Spleen (tissue), 11 donors: ENCODE data around the gene SIGLEC11. TPM values are rescaled to one million over a fixed set of nuclear protein-coding genes. Genes with fewer than 3 reads are reported as not detected.

ENCODE experiments used
- DNase-seq: peaks from one replicate; pipeline ENCODE4 v3.0.0-alpha.2; 2020
- H3K27ac ChIP-seq, 8 donors: fragments of 200-600 bp; sonication (generic) in 7 of 8; 1 replicate in 4 of 8; 2 replicates in 4 of 8; pipeline versions ENCODE4 v1.5.0 to v1.8.0; 2016 to 2021; ENCODE audit warnings: inconsistent platforms in 4 of 8, mild to moderate bottlenecking in 4 of 8, moderate library complexity in 1 of 8
- H3K27me3 ChIP-seq, 7 donors: fragments of 200-600 bp; sonication (generic) in 6 of 7; replicated peaks in 1 of 7; 1 replicate in 4 of 7; 2 replicates in 3 of 7; pipeline versions ENCODE4 v1.5.0 to v1.8.0; 2016 to 2021; ENCODE audit warnings: inconsistent platforms in 3 of 7, mild to moderate bottlenecking in 1 of 7
- H3K36me3 ChIP-seq, 6 donors: fragments of 200-600 bp; sonication (generic) in 5 of 6; 1 replicate in 4 of 6; 2 replicates in 2 of 6; pipeline versions ENCODE4 v1.5.0 to v1.8.0; 2016 to 2021; ENCODE audit warnings: inconsistent platforms in 2 of 6
- H3K4me1 ChIP-seq, 6 donors: fragments of 200-600 bp; sonication (generic) in 5 of 6; 1 replicate in 3 of 6; 2 replicates in 3 of 6; pipeline versions ENCODE4 v1.5.0 to v1.8.0; 2016 to 2021; ENCODE audit warnings: inconsistent platforms in 3 of 6
- H3K4me3 ChIP-seq, 8 donors: fragments of 200-600 bp; sonication (generic) in 7 of 8; 1 replicate in 4 of 8; 2 replicates in 4 of 8; pipeline versions ENCODE4 v1.5.0 to v1.8.0; 2016 to 2021; ENCODE audit warnings: inconsistent platforms in 4 of 8, mild to moderate bottlenecking in 4 of 8, moderate library complexity in 2 of 8
- H3K9me3 ChIP-seq, 8 donors: fragments of 200-600 bp; sonication (generic) in 7 of 8; 1 replicate in 4 of 8; 2 replicates in 4 of 8; pipeline versions ENCODE4 v1.5.0 to v1.8.0; 2016 to 2021; ENCODE audit warnings: inconsistent platforms in 4 of 8
- POLR2A ChIP-seq, 3 donors: fragments of 450-650 bp; IDR thresholded peaks; one replicate each; pipeline ENCODE4 v1.5.1; 2017; ENCODE audit warnings: antibody characterized with exemption in 3 of 3, mild to moderate bottlenecking in 1 of 3
- POLR2AphosphoS5 ChIP-seq, 3 donors: sonication (generic); formaldehyde crosslinking; IDR thresholded peaks; one replicate each; pipeline ENCODE4 v1.5.1; 2017; ENCODE audit warnings: antibody characterized with exemption in 3 of 3
- WGBS, 5 donors: extraction: QIAGEN DNeasy Blood & Tissue Kit in 3 of 5; methylation state at CpG; one replicate each; pipeline versions ENCODE4 v1.1.5 to v1.1.7; 2013 to 2018; 5-methylcytosine and 5-hydroxymethylcytosine counted together
- intact Hi-C: fragments of 100-400 bp; cut with DNase I; formaldehyde crosslinking; loops from one replicate; pipeline ENCODE4 v1.15.0; 2023; ENCODE audit warnings: low total_unique reads
- polyA plus RNA-seq, 3 donors: library from polyadenylated mRNA; stranded (reverse); fragments of 200-250 nt; gene quantifications; one replicate each; pipeline ENCODE4 v1.2.1, GENCODE V29; 2013
- total RNA-seq, 7 donors: library from RNA; depleted of rRNA in 3 of 7; stranded (reverse); fragments of >200 nt in 3 of 7; fragmentation: NEBNext Ultra II Directional in 4 of 7; extraction: Animal tissue kit (Norgen Biotek cat#: 25700) in 4 of 7; gene quantifications; one replicate each; pipeline versions ENCODE4 v1.1.0 to v1.2.1, GENCODE V29; 2016 to 2021
- TF ChIP-seq, protein P1 (sequence below), 11 experiments: fragments of 200-600 bp in 7 of 11; fragments of 450-650 bp in 4 of 11; sonication (generic) in 4 of 11; IDR thresholded peaks in 8 of 11; conservative IDR thresholded peaks in 3 of 11; 1 replicate in 7 of 11; 2 replicates in 4 of 11; pipeline versions ENCODE4 v1.4.0 to v1.8.0; 2016 to 2021; ENCODE audit warnings: antibody characterized with exemption in 11 of 11, inconsistent platforms in 4 of 11, mild to moderate bottlenecking in 1 of 11
- donor health status: healthy with polysubstance abuse.
- donor health status: DM: no; HTN: no; CAD: no; lungs with moderate emphysema.
- donor health status: DM: no; HTN: no; CAD: no.
- donor health status: Bipolar disorder and iron deficiency.
- donor health status: healthy.
- donor health status: DM: no; HTN: no; CAD: no.
- donor health status: DM: yes; HTN: yes; CAD: no.

The SIGLEC11 gene
- total and polyA plus RNA-seq, 10 donors, result 2.2 to 97.5 (median 40.1) TPM

DNA sequence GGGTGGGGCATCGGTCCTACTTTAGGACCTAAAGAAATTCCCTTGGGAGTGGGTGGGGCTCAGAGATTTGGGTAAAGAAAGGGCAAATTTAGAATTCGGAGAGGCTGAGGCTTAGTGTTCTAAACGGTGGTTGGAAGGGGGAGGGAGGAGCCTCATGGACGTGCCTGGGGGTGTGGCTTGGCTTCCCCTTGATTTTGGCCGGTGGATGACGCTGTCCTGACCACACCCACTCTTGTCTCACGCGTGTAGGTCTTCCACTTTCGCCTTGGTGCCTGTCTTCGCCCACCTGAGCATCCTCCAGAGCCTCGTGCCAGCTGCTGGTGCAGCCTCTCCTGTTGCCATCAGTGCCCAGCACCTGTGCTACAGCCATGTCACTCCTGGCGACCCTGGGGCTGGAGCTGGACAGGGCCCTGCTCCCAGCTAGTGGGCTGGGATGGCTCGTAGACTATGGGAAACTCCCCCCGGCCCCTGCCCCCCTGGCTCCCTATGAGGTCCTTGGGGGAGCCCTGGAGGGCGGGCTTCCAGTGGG lies 30.4 kb downstream of the SIGLEC11 start:
- Histone ChIP-seq H3K4me1 (peaks cover 16 to 60% (median 40%) of the 10 kb centered on the region in 6 donors), H3K27me3 (no peaks in the 10 kb centered on the region), H3K9me3 (no peaks in the 10 kb centered on the region), H3K36me3 (peaks cover 0 to 44% (median 1%) of the 10 kb centered on the region in 6 donors), H3K4me3 (peak overlapping the region in 6 of 8 donors; percentile 93 to 100 (median 100)), H3K27ac (peak overlapping the region in 7 of 8 donors; percentile 88 to 97 (median 95))
- 57 to 77% (median 66%) methylated on average over 15 of the region's 15 CpGs for WGBS, 5 donors
- TF ChIP-seq, protein P1, sequence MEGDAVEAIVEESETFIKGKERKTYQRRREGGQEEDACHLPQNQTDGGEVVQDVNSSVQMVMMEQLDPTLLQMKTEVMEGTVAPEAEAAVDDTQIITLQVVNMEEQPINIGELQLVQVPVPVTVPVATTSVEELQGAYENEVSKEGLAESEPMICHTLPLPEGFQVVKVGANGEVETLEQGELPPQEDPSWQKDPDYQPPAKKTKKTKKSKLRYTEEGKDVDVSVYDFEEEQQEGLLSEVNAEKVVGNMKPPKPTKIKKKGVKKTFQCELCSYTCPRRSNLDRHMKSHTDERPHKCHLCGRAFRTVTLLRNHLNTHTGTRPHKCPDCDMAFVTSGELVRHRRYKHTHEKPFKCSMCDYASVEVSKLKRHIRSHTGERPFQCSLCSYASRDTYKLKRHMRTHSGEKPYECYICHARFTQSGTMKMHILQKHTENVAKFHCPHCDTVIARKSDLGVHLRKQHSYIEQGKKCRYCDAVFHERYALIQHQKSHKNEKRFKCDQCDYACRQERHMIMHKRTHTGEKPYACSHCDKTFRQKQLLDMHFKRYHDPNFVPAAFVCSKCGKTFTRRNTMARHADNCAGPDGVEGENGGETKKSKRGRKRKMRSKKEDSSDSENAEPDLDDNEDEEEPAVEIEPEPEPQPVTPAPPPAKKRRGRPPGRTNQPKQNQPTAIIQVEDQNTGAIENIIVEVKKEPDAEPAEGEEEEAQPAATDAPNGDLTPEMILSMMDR (IDR thresholded peaks at IDR 0.05 in 8 of 11, conservative IDR thresholded peaks at IDR 0.05 in 3 of 11), result no peak
- TF ChIP-seq POLR2AphosphoS5 (IDR thresholded peaks at IDR 0.05) (peak in 2 of 3 donors; percentile 27 to 28), POLR2A (IDR thresholded peaks at IDR 0.05) (no peak)
- intact Hi-C loops, result no loop called here
- peak; percentile 86 for DNase-seq

DNA sequence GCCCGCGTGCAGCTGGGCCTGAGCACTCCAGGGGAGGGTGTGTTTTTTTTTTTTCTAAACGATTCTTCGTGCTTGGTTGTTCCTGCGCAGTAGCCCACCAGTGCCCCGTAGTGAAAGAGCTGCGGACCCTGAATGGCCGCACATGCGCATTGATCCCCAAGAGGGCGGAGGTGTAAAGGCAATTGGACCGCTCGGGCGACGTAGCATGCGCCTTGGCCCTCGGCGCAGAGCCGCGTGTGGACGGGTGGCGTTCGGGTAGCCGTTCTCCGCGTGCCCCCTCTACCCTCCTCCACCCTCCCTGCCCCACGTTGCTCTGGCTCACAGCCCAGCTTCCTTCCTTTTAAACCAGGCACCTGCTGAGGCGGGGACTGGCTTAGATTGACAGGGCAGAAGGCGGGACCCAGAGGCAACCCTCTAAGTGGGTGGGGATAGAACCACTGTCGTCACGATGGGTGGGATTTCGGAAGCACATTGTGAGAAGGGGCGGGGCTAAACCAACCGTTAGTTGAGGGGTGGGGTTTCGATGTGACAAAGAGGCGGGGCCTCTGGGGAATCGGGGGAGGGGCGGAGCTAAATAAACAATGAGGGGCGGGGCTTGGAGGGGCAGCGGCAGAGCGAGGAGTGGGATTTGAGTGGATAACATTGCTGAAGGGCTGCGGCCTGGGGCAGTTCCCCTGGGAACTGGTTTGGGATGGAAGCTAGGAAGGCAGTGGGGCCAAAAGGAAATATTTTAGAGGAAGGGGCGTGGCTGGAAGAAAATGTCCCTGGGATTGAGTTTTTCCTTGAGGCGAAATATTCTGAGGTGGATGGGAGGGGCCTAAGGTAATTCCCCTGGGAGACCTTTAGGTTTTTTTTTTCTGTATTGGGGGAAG lies 31.1 kb downstream of the SIGLEC11 start:
- H3K27ac ChIP-seq, result peak overlapping the region; percentile 88 to 97 (median 94)
- H3K27me3 ChIP-seq, result no peaks in the 10 kb centered on the region
- WGBS, 5 donors, result 4 to 5% (median 5%) methylated on average over 41 to 43 of the region's 43 CpGs
- TF ChIP-seq POLR2AphosphoS5 (IDR thresholded peaks at IDR 0.05) (peak; percentile 98 to 99 (median 98)), POLR2A (IDR thresholded peaks at IDR 0.05) (peak; percentile 28 to 89 (median 88))
- TF ChIP-seq, protein P1 (IDR thresholded peaks at IDR 0.05 in 8 of 11, conservative IDR thresholded peaks at IDR 0.05 in 3 of 11), result peak in 6 of 11 experiments; percentile 18 to 44 (median 36)
- DNase-seq, result peak; percentile 96
- H3K36me3 ChIP-seq, result peaks cover 0 to 51% (median 7%) of the 10 kb centered on the region in 6 donors
- H3K4me1 ChIP-seq, result peaks cover 16 to 67% (median 45%) of the 10 kb centered on the region in 6 donors
- H3K9me3 ChIP-seq, result no peaks in the 10 kb centered on the region
- H3K4me3 ChIP-seq, result peak overlapping the region; percentile 92 to 100 (median 98)
- intact Hi-C loops, result no loop called here

DNA sequence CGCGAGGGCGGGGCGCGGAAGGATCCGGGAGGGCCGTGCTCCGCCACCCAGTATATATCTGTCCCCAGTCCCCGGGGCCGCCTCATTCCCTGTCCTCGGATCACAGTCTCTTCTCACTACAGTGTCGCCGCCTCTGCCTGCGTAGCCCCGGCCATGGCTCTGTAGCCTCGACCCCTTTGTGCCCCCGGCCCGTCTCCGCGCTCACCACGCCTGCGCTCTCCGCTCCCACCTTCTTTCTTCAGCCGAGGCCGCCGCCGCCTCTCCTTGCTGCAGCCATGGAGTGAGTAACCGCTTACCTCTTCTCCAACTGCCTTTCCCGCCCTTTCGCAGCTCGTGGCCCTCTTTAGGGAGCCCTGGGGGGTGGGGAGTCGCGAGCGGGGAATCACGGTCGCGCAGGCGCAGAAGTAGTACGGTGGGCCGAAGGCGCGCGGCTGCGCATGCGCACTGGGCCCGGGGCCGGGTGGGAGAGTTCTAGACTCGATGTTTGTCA lies 31.8 kb downstream of the SIGLEC11 start, which contains the start of the genes ATF5 and NUP62:
ATF5 (plus strand) TSS at position 85 of the 490 bp plus-strand sequence. CDS start 1,646 bp downstream, outside the sequence.
NUP62 (minus strand) TSS at position 384 of the 490 bp plus-strand sequence. CDS start 19,697 bp downstream, outside the sequence.
- Histone ChIP-seq H3K27ac (peak within 1 kb of the TSS; percentile 88 to 97 (median 94)), H3K9me3 (no peaks in the 10 kb centered on the region), H3K36me3 (peaks cover 0 to 58% (median 14%) of the 10 kb centered on the region in 6 donors), H3K27me3 (no peaks in the 10 kb centered on the region), H3K4me3 (peak within 1 kb of the TSS; percentile 92 to 100 (median 98)), H3K4me1 (peaks cover 16 to 74% (median 52%) of the 10 kb centered on the region in 6 donors)
- intact Hi-C loops, result no loop called here
- TF ChIP-seq POLR2A (IDR thresholded peaks at IDR 0.05) (no peak), POLR2AphosphoS5 (IDR thresholded peaks at IDR 0.05) (peak in 1 of 3 donors; percentile 83)
- peak; percentile 96 for DNase-seq
- 0 to 1% (median 1%) methylated on average over 38 to 48 of the region's 48 CpGs for WGBS, 5 donors

DNA sequence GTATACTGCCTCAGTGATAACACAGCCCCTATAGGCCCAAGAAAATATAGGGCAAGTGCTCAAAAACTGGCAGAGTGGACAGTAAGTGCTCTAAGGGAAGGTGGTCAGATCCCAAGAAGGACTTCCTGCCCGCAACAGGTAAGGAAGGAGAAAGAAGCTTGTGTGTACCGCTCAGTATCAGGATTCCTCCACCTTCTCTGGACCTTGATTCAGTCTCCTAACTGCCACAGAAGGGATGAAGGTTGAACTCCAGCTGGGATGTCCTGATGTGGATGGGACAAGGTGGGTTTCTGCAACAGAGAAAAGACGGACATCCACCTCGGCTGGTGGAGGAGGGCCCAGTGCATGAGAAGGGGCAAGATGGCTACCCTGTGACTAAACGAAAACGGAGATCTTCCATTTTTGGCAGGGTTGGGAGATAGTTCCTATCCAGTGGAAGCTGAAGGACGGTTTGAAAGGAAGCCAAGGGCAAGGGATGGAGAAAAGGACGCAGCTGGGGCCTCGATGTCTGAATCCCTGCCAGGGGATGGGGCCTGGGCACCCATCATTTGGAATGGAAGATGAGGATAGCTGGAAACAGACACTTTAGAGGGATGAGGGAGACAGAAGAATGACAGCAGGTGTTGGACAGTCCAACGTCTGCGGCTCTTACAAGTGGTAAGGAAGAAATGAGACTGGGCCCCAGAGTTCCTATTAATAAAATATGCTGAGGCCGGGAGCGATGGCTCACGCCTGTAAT lies 33.3 kb downstream of the SIGLEC11 start:
- DNase-seq, result no peak
- Histone ChIP-seq H3K36me3 (peaks cover 0 to 66% (median 28%) of the 10 kb centered on the region in 6 donors), H3K4me1 (peaks cover 16 to 79% (median 62%) of the 10 kb centered on the region in 6 donors), H3K4me3 (peak overlapping the region in 5 of 8 donors; percentile 93 to 100 (median 100)), H3K27ac (peak overlapping the region in 5 of 8 donors; percentile 38 to 97 (median 92)), H3K27me3 (no peaks in the 10 kb centered on the region), H3K9me3 (no peaks in the 10 kb centered on the region)
- WGBS, 5 donors, result 74 to 86% (median 82%) methylated on average over 14 of the region's 14 CpGs
- TF ChIP-seq POLR2A (IDR thresholded peaks at IDR 0.05) (no peak), POLR2AphosphoS5 (IDR thresholded peaks at IDR 0.05) (no peak)
- TF ChIP-seq, protein P1 (IDR thresholded peaks at IDR 0.05 in 8 of 11, conservative IDR thresholded peaks at IDR 0.05 in 3 of 11), result peak in 1 of 11 experiments; percentile 6
- intact Hi-C loops, result no loop called here
